Caki2 (cell line): Measurements from ENCODE around the gene SLAMF9. TPM values are rescaled to one million over a fixed set of nuclear protein-coding genes. Genes with fewer than 3 reads are reported as not detected.

Experiments used
- DNase-seq: peaks from one replicate; pipeline ENCODE4 v3.0.0-alpha.2; 2015; ENCODE audit warnings: low read depth
- in situ Hi-C: cut with HindIII; loops from 2 replicates; pipeline ENCODE4 v1.10.0; 2016; ENCODE audit warnings: low sequenced_read_pairs, low pct_unique_long_range_greater_than_20kb, mixed read lengths
- total RNA-seq: library from RNA; depleted of rRNA; stranded (reverse); fragments of >200 nt; shearing (Covaris generic); gene quantifications from 2 replicates; pipeline ENCODE4 v1.2.3, GENCODE V29; 2014; ENCODE audit warnings: low replicate concordance

SLAMF9 gene
- total RNA-seq, 1 experiment from 2014 or later = not detected

GRCh38 chr1:159938905-159939677, 14.9 kb downstream of the SLAMF9 start:
- in situ Hi-C loops = no loop called here
- DNase-seq = no peak

- DNase-seq = no peak
- in situ Hi-C loops = no loop called here
These were observed 15.7 kb downstream of the SLAMF9 start for GRCh38 chr1:159938211-159938852.

- in situ Hi-C loops = no loop called here
These were observed 16.8 kb downstream of the SLAMF9 start for GRCh38 chr1:159937054-159937750.

GRCh38 chr1:159936273-159936904, 17.6 kb downstream of the SLAMF9 start:
- DNase-seq = peak; percentile 45
- in situ Hi-C loops = no loop called here

More at GRCh38 chr1:159937054-159937750, 16.8 kb downstream of the SLAMF9 start:
- no peak for DNase-seq

GRCh38 chr1:159935719-159936272, 18.2 kb downstream of the SLAMF9 start:
- in situ Hi-C loops = no loop called here
- no peak for DNase-seq

GRCh38 chr1:159935305-159935704, 18.7 kb downstream of the SLAMF9 start:
- no peak for DNase-seq
- in situ Hi-C loops = no loop called here

GRCh38 chr1:159934136-159935039, 19.6 kb downstream of the SLAMF9 start:
- in situ Hi-C loops = no loop called here
- DNase-seq = no peak

GRCh38 chr1:159933347-159933746, 20.7 kb downstream of the SLAMF9 start:
- in situ Hi-C loops = no loop called here
- no peak for DNase-seq

- DNase-seq = no peak
- in situ Hi-C loops = no loop called here
These were observed 21.4 kb downstream of the SLAMF9 start for GRCh38 chr1:159932296-159933285.

- in situ Hi-C loops = no loop called here
- no peak for DNase-seq
These were observed 22.3 kb downstream of the SLAMF9 start for GRCh38 chr1:159931795-159932173.

- no peak for DNase-seq
- in situ Hi-C loops = no loop called here
These were observed 22.8 kb downstream of the SLAMF9 start for GRCh38 chr1:159931101-159931794.

GRCh38 chr1:159930634-159931033, 23.4 kb downstream of the SLAMF9 start:
- no peak for DNase-seq
- in situ Hi-C loops = no loop called here

- DNase-seq = no peak
- in situ Hi-C loops = no loop called here
These were observed 23.8 kb downstream of the SLAMF9 start for GRCh38 chr1:159930216-159930615.

- DNase-seq = no peak
- in situ Hi-C loops = no loop called here
These were observed 24.6 kb downstream of the SLAMF9 start for GRCh38 chr1:159929155-159930051.

- in situ Hi-C loops = no loop called here
- DNase-seq = no peak
These were observed 25.5 kb downstream of the SLAMF9 start for GRCh38 chr1:159928491-159929050.
